Stimulated activated CD8-positive, alpha-beta memory T cell treated with anti-CD3 and anti-CD28 coated beads, Interleukin-12 subunit alpha, Interleukin-12 subunit beta, amount 100 ng/mL, for 1 hour (primary cell): ENCODE data around the gene MACROD1.

Experiments
- DNase-seq: peaks from one replicate; pipeline ENCODE4 v3.0.0-alpha.2; 2020; ENCODE audit warnings: low read depth

The MACROD1 gene

DNA sequence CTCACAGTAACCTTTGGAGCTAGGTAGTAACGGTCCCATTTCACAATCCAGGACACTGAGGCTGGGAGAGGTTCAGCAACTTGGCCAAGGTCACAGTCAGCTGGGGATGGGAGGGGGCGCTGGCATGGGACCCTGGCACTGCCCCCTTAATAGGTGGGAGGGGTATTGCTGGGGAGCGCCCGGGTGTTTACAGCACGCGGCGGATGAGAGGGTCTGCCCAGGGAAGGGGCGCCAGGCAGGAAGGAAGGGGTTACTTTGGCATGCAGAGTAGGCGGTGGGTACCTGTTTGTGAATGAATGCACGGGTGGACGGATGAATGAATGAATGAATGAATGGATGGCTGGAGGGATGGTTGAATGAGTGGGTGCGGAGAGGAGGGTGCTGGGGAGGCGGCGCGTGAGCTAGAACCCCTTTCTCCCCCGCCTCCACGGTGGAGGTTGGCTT lies 130.8 kb downstream of the MACROD1 start:
- no peak for DNase-seq

DNA sequence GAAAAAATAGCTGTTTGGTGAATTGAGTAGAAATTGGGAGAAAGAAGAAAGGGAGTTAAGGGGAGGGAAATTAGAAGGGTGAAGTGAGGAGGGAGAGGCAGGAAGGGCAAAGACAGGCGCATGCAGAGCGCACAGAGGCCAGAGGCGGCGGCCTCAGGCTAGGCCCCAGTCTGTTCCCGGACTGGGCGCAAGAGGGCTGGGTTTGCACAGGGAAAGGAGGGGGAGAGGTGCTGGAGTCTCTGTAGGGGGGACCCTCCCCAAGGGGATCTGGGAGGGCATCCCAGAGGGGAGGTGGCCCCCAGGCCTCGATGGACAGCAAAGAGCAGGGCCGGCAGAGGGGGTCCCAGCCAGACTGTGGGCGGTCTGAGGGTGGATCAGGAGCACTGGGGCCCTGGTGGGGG lies 131.5 kb downstream of the MACROD1 start:
- no peak for DNase-seq

DNA sequence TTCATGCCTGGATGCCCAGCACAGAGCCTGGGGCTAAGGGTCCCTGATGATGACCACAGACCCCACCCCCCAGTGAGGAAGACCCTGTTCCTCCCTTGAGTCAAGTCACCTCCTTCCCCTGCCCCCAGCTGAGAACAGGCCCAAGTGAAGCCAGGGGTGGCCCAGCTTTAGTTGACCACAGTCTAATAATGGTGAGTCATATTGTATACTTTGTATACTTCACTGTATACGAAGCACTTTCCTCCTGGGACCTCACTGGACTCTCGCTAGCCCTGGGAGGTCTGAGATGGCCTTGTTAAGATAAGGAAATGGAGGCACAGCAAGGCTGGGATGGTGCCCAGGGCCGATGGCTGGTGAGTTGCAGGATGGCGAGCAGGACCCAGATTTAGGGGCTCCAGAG lies 133.9 kb downstream of the MACROD1 start:
- no peak for DNase-seq

DNA sequence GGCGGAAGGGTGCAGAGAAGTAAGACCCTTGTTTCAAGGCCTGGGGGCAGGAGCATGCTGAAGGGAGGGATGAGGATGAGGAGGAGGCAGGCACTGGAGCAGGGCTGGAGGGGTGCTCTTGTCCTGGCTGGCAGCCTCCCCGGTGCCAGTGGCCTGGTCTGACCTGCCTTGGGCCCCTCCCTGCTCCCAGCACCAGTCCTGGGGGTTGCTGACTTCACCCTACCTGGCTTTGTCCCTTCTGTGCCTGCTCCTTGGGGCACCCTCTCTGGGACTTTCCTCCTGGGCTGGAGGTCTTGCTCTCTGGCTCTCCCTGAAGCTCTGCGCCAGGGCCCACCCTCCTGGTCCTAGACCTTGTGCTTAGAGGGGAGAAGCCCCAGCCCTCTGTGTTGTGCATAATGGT lies 134.9 kb downstream of the MACROD1 start:
- DNase-seq, result no peak

DNA sequence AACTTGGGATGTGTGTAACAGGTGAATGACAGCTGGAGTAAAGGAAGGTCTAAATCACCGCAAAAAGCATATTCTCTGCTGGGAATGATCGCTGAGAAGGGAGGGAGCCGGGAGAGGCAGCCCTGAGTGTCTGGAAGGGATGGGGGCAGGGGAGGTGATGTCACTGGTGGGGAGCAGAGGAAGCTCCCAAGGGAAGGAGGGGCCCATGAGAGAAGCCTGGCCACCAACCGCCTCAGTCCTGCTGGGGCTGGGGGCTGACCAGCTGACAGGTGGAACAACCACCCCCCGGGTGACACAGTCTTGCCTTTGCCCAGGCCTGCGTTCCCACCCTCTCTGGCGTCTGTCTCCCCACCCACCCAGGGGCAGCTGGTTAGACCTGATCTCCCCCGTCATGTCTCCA lies 136.1 kb downstream of the MACROD1 start:
- DNase-seq, result no peak

DNA sequence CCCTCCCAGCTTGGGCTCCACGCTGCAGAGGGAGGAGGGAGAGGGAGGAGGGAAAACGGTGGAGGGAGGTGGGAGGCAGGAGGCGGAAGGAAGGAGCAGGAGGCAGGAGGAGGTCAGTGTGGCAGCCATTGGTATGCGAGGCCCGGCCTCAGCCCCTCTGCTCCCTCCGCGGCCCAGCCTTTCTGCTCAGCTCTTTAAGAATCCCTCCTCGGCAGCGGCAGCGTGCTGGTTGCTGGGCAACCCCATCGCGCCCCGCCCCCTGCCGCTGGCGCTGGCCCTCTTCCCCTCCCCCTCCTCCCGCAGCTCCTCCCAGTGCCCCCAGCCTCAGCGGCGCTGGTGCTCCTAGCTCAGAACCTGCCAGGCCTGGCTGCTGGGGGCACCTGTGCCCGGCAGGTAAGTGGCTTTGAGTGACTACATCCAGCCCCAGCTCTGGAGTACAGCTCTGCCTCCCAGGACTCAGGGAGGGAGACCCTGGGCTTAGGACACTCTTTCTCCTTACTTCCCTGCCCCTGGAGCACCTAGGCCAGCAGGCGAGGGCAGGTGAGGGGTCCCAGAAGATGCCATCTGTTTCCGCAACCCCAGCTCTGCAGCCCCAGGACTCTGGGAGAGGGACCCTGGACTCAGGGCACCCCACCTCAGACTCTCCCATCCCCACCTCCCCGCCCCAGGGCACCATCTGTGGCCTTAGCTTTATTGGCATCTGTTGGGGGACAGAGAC lies 137.4 kb downstream of the MACROD1 start:
- DNase-seq, result no peak

DNA sequence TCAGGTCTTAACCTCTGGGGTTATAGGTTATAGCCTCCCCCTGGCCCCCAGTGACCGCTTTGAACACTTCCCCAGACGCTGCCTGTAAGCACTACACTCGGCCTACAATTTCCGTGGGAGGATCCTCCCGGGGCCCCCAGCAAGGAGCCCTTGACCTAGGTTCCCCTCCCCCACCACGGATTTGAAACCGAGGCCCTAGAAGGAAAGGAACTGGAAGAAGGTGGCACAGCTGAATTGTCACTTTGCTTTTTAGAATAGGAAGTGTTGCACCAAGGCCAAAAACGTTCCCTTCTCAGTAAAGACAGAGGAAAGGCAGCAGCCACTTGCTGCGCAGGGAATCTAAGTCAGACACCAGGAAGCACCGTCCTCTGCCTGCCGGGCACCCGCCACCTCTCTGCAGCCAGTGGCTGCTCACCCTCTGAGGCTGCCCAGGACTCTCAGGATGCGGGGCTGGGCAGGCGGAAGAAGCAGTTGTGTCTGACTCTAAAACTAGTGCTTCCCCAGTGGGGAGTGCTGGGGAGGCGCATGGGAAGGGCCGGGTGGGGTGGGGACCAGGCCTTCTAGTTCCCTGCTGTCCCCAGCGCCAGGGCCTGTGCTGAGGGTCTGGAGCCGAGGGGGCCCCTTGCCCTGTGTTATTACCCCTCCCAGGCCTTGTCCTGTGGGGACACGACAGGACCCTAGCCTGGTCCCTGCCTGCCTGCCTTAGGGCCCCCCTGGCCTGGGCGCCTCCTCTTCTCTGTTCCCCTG lies 138.1 kb downstream of the MACROD1 start:
- no peak for DNase-seq

DNA sequence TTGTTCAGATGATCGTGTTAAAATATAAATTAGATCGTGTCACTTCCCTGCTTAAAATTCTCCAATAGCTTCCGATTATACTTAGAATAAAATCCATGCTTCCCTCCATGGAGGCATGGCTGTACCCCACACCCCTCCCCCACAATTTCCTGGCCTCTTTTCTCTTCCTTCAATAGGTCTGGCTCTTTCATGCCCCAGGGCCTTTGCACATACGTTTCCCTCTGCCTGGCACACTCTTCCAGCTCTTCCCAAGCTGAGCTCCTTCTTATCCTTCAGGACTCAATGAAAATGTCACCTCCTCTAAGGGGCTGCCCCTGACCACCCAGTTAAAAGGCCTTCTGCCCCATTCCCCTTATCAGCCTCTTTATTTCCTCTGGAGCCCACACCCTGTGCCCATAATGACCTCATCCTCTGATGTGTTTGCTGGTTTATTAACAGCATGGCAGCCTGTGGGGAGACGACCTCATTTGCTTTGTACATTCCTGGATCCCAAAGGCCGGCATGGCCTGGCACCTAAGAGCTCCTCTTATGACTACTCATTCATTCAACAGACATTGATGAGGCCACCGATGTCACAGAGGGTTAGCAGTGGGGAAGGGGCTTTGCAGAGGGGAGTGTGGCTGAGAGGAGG lies 139.2 kb downstream of the MACROD1 start:
- no peak for DNase-seq

DNA sequence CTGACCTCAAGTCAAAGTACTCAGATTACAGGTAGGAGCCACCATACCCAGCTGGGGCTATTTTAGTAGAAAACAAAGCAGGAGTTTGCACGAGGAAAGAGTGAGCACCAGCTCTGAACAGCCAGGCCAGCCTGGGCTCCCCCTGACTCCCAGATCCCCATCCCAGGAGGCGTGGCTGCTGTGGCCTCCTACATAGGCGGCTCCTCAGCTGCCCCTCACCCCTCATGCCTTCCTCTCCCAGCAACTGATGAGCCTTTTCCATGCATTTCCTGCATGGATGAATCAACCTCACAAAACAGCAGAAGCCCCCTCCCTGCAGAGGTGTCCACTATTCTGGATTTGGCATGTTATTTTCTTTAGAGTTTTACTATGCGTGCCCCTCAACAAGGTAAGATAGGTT lies 140.7 kb downstream of the MACROD1 start:
- DNase-seq, result no peak

DNA sequence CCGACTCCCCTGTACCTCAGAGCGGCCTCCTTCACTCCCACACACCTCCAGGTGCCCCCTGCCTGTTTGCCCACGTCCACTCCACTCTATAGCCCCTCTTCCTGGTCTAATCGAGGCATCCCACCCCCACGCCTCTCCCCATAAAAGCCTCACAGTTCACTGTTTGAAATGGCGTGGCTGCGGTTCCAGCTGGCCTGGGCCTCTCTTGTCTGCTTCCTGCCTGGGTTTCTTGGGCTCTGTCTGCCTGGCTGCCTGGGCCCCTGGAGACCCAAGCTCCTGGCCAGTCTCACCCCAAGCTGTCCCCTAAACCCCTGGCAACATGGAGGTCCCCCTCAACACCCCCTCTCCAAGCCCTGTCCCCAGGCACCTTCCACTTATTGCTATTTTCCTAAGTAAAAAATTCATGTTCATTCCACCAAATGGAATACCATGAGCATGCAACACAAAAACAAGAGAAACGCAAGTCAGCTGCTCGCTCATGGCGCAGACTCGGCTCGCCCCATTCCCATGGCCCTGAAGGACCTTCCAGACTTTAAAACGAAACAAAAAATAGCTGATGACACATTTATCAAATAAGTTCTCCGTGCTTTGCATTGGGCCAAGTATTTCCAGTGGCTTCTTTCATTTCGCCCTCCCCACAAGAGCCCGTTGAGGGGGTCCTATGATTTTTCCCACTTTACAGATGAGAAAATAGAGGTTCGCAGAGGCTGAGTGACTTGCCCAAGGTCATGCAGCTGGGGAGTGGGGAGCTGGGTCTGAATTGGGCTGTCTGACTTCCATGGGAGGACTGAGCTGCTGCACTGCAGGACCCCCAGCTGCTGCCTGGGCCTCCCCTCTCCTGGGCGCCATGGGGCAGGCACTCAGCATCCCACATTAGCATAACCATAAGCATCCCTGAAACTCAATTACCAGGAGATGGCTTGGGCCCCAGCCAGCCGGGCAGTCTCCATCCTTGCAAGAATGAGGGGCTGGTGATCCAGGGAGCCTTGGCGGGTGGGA lies 141.9 kb downstream of the MACROD1 start:
- no peak for DNase-seq

DNA sequence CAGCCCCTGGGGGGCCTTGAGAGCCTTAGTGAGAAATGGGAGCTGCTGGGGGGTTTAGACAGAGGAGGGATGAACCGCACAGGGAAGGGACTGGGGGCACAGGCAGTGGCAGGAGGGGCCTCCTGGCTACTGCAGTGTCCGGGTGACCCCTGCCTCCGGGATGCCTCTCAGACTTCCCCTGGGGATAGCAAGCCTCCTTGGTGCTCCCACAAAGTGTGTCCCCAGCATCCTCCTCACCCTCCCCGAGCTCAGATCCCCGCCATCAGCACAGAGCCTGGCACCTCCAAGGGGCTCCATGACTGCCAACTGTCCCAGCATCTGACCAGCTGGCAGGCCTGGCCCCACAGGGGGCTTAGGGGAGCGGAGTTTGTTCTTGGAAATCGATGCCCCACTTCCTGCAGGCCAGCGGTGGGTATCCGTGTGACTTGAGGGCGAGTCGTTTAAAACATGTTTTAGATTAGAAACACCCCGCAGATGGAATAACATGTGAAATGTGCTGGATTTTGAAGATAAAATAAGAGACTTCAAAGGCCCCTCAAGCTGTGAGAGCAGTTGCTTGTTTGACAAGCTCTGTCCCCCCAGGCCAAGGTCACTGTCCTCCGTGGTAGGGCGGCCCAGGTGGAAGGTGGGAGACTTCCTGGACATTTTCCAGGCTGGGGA lies 143.7 kb downstream of the MACROD1 start:
- DNase-seq, result no peak

DNA sequence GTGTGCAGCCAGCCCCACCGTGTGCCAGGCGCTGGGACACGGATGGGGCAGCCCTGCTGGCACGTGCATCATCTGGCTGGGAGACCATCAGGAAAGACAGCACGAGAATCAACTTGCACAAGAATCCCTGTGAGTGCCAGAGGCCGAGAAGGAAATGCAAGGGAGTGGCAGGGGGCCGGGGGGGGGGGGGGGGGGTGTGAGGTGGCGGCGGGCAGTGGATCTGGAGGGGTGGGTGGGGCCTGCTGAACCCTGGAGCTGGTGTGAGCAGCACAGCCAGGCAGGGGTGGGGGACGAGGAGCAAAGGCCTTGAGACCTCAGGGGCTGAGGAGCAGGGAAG lies 144.2 kb downstream of the MACROD1 start:
- no peak for DNase-seq

DNA sequence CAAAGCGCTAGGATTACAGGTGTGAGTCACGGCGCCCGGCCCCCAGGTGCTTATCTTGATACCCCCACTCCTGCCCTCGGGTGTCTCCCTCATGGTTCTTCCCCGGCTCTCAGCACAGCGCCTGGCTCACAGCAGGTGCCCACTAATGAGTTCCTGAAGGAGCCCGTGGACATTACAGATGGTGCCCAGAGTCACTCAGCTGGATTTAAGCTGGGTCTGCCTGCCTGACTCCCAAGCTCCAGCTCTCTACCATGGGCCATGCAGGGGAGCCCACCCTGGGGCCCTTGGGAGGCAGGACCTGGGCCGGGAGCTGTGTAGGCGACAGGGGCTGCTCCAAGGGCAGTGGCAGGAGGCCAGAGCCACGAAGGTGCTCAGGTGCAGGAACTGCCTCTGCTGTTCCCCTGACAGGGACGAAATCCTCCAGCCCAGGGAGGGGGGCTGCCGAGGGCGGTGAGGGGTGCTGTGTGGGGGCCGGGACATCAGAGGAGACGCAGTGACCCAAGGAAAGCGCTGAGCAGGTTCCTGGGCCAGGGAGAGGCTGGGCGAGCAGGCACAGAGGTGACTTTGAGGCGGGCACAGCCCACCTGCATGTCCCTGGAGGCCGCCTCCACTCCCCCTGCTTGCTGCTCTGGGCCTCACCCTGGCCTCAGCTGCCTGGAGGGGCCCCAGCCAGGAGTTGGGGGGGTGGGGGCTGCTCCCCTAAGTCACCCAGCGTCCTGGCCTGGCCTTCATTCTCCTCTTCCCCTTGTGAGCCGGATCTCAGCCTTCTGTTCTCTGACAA lies 144.7 kb downstream of the MACROD1 start:
- DNase-seq, result no peak

DNA sequence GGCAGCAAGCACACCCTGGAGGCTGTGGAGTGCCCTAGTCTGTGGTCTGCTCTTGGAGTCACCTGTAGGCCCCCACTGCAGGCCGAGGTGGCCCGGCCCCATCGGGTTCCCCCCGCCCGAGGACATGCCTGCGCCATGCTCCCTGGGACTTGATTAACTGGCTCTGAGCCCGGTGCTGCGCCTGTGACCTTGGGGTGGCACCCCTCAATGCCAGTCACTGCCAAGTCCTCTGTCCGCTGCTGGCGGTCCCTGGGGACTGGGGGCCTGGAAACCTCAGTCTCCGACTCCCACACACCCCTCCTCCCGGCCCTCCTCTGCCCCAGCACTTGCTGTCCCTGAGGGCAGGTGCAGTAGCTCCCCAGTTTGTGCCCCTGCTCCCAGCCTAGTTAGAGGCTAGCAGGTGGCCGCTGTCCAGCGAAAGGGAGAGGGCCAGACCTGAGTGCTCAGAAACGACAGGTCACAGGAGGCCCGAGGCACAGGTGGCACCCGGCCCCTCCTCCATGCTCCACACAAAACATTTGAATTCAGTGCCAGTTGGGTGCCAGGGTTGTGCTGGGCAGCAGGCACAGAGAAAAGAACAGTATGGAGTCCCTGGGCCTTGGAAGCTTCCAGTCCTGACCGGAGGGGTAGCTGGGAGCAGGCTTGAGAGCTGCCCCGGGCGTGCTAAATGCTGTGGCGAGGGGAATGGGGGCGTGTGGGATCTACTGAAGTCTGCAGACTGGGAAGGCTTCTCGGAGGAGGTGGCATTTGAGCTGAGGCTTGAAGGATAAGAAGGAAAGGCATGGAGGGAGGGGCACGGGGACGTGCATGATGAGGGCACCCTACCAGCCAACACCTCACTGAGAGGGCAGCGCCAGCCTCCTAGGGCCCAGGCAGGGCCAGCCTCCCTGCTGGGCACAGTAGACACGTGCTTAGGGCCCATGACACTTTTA lies 146.5 kb downstream of the MACROD1 start:
- DNase-seq, result no peak

DNA sequence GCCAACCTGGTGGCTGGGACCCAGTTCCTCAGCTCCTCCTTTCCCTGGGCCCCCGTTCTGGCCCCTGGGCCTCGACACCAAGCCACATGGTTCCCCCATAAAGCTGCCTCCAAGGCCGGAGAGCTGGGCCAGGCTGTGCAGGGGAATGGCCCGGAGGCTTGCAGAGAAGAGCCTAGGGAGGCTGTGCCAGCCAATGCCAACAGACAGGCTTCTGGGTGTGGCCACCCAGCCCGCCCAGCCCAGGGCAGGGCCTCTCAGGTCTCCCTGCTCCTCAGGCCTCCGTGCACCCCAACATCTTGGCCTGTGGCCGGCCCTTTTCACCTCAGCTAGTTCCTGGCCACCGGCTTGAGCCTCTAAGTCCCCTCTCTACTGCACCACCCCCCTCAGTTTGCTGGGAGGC lies 147.6 kb downstream of the MACROD1 start:
- DNase-seq, result no peak

DNA sequence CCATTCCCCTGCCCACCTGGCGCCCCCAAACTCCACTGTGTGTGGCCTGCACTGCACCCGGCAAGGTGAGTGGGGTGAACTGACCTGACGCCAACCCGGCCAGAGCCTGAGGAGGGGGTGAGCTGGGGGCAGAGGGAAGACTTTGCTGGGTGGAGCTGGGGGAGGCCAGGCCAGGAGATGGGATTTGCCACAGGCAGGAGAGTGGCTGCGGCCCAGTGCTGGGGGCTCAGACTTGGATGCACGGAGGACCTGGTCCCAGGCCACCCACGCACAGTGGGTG lies 148.0 kb downstream of the MACROD1 start:
- DNase-seq, result no peak

DNA sequence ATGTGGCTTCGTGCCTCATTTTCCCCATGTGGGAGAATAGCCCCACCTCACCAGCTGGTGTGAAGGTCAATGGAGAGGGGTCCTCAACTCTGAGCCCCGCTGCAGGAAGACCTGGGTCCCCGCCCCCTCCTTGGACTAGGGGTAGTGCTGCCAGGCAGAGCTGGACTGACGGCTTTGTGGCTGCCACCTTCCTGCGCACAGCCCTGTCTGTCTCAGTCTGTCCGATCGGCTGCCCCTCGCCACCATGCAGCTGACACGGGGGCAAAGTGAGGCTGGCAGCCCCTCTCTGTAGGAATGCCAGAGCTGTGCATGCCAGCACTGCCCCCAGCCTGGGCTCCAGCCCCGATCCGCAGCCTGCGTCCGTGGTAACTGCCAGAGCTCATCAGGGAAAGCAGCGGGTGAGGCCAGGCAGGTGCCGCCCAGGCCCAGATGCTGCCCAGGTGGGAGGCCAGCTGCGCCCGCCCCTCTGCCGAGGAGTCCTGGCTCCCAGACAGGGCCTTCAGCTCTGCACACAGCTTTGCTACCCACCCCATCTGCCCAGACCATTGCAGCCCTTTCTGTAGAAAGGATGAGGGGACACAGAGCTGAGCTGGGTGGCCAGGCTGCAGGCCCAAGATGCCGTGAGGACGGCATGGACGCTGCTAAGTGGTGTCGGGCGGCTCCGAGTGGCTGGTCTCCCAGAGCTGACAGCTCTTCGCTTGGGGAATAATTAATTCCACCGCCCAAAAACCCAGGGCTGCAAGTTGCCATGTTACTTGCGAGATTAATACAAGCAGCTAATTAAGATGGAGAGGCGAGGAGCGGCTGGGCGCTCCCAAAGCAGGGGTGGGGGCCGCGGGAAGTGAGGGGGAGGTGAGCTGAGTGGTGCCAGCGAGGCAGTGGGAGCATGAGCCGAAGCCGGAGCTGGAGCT lies 149.7 kb downstream of the MACROD1 start:
- DNase-seq, result no peak

DNA sequence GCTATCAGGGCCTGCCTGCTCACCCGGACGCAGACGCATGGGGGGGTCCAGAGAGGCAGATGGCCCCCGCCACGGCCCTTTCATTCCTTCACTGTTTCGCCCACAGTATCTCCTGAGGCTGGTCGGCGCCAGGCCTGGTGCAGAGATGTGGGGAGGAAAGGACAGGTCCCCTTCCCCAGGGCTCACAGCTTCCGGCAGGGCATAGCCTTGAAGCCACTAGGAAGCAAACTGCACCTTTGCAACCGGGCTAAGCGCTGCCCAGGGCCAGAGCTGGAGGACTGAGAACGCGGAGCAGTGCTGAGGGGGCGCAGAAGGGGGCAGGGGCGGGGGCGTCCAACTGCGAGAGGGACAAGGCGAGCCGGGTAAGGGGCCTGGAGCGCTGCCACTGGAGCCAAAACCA lies 150.4 kb downstream of the MACROD1 start:
- DNase-seq, result no peak

DNA sequence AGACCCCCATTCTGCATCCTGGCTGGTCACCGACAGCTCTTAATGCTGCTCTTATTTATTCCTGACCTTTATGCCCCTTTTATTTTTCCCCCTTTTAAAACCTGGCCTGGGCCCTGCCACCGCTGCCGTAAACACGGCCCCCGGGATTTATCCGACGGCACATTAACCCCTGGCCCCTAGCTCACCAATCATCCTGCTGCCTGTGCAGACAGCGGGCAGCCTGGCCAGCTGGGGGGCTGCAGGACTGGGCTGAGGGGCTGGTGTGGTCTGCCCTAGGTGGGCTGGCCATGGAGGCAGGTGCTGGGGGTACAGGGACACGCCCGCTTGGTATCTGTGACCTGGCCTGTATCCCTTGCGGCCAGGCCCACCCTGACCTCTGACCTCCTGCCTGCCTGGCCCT lies 151.6 kb downstream of the MACROD1 start:
- DNase-seq, result no peak
